Fibroblast of lung (primary cell): ENCODE results near the gene USP6NL. TPM values are rescaled to one million over a fixed set of nuclear protein-coding genes. Genes with fewer than 3 reads are reported as not detected.
A peak's percentile ranks its signal among the peaks of the same experiment; 100 is the strongest.

Source experiments
- DNase-seq, 2 donors: peaks; one replicate each; pipeline versions ENCODE4 v3.0.0 to v3.0.0-alpha.2; 2010; ENCODE audit warnings: low read depth in 2 of 2
- H2AFZ ChIP-seq: 2 replicates; pipeline ENCODE4 v1.5.1; 2012; ENCODE audit warnings: low read length, control low read depth, inconsistent platforms
- H3K27ac ChIP-seq: 2 replicates; pipeline ENCODE4 v1.5.1; 2011; ENCODE audit warnings: low read length, control low read depth; ENCODE audit not compliant: insufficient read depth
- H3K27me3 ChIP-seq: 2 replicates; pipeline ENCODE4 v1.5.1; 2011; ENCODE audit warnings: mild to moderate bottlenecking, low read length; ENCODE audit not compliant: control insufficient read depth, insufficient read depth
- H3K36me3 ChIP-seq: 2 replicates; pipeline ENCODE4 v1.5.1; 2011; ENCODE audit warnings: low read length; ENCODE audit not compliant: control insufficient read depth, insufficient read depth
- H3K4me1 ChIP-seq: 2 replicates; pipeline ENCODE4 v1.5.1; 2011; ENCODE audit warnings: low read length; ENCODE audit not compliant: control insufficient read depth, insufficient read depth; ENCODE audit errors: extremely low read depth
- H3K4me2 ChIP-seq: 2 replicates; pipeline ENCODE4 v1.5.1; 2011; ENCODE audit warnings: low read length, control low read depth; ENCODE audit not compliant: insufficient read depth; ENCODE audit errors: extremely low read depth
- H3K4me3 ChIP-seq, 4 experiments: fragments of 200-600 bp in 1 of 4; sonication (generic) in 1 of 4; replicated peaks in 1 of 4; 2 replicates each; pipeline ENCODE4 v1.5.1; 2011 to 2016; ENCODE audit warnings: low read length in 4 of 4, low read depth in 3 of 4, mild to moderate bottlenecking in 3 of 4, control low read depth in 2 of 4, inconsistent platforms in 1 of 4, mixed read lengths in 1 of 4; ENCODE audit not compliant: insufficient read depth in 1 of 4; ENCODE audit errors: control extremely low read depth in 1 of 4
- H3K79me2 ChIP-seq: 2 replicates; pipeline ENCODE4 v1.5.1; 2012; ENCODE audit warnings: mild to moderate bottlenecking, low read length, inconsistent platforms; ENCODE audit not compliant: control insufficient read depth, insufficient read depth
- H3K9ac ChIP-seq: 2 replicates; pipeline ENCODE4 v1.5.1; 2011; ENCODE audit warnings: mild to moderate bottlenecking, low read length, control low read depth; ENCODE audit not compliant: insufficient read depth
- H3K9me3 ChIP-seq: 2 replicates; pipeline ENCODE4 v1.5.1; 2012; ENCODE audit warnings: low read depth, low read length; ENCODE audit not compliant: control insufficient read depth, insufficient read depth
- H4K20me1 ChIP-seq: 2 replicates; pipeline ENCODE4 v1.5.1; 2011; ENCODE audit warnings: low read length; ENCODE audit not compliant: control insufficient read depth, insufficient read depth; ENCODE audit errors: extremely low read depth
- EZH2 ChIP-seq: IDR thresholded peaks from 2 replicates; pipeline ENCODE4 v1.5.1; 2012; ENCODE audit warnings: low read length, control low read depth, mild to moderate bottlenecking; ENCODE audit errors: missing control alignments
- polyA plus RNA-seq, 2 donors: library from polyadenylated mRNA; depleted of rRNA in 1 of 2; stranded (reverse) in 1 of 2; unstranded in 1 of 2; fragments of >200 nt; gene quantifications; 2 replicates each; pipeline ENCODE4 v1.2.1, GENCODE V29; 2011 to 2012; ENCODE audit warnings: missing spikeins in 1 of 2
- total RNA-seq: library from RNA; depleted of rRNA; stranded (reverse); fragments of >200 nt; gene quantifications from 2 replicates; pipeline ENCODE4 v1.2.1, GENCODE V29; 2014
- TF ChIP-seq, protein P1 (sequence below), 2 donors: IDR thresholded peaks in 1 of 2; conservative IDR thresholded peaks in 1 of 2; 1 replicate in 1 of 2; 2 replicates in 1 of 2; pipeline ENCODE4 v1.5.1; 2011 to 2012; ENCODE audit warnings: low read length in 2 of 2, control low read depth in 1 of 2, inconsistent platforms in 1 of 2, low read depth in 1 of 2, mild to moderate bottlenecking in 1 of 2

The USP6NL gene
- total and polyA plus RNA-seq, 2 donors (not counting 1 experiment from before 2014, with no cell fraction given): 8.9 to 13.4 TPM

DNA sequence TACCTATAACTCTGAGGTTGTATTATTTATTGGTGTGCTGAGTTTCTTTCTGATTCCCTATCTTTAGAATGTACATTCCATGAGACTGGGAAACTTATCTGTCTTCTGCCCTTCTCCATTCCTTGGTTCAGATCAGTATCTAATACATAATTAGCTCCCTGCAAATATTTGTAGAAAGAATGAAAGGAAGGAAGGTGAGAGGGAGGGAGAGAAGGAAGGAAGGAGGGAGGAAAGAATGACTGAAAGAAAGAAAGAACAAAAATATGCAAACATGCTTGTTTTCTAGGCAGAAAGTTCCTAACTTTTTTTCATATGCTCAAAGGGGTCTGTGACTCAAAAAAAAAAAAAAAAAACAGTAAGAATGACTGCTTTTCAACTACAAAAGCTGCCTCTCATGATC is 3.9 kb upstream of the USP6NL start:
- H3K9me3 ChIP-seq: no peaks in the 10 kb centered on the region
- TF ChIP-seq, protein P1, sequence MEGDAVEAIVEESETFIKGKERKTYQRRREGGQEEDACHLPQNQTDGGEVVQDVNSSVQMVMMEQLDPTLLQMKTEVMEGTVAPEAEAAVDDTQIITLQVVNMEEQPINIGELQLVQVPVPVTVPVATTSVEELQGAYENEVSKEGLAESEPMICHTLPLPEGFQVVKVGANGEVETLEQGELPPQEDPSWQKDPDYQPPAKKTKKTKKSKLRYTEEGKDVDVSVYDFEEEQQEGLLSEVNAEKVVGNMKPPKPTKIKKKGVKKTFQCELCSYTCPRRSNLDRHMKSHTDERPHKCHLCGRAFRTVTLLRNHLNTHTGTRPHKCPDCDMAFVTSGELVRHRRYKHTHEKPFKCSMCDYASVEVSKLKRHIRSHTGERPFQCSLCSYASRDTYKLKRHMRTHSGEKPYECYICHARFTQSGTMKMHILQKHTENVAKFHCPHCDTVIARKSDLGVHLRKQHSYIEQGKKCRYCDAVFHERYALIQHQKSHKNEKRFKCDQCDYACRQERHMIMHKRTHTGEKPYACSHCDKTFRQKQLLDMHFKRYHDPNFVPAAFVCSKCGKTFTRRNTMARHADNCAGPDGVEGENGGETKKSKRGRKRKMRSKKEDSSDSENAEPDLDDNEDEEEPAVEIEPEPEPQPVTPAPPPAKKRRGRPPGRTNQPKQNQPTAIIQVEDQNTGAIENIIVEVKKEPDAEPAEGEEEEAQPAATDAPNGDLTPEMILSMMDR (conservative IDR thresholded peaks at IDR 0.05 in 1 of 2, IDR thresholded peaks at IDR 0.05 in 1 of 2; ENCODE audit: low read depth in 1 of 2, low read length in 2 of 2): no peak
- TF ChIP-seq EZH2: no peak
- no peak overlapping the region for H3K4me2 ChIP-seq
- no peaks in the 10 kb centered on the region for H3K4me1 ChIP-seq
- H3K4me3 ChIP-seq: no peak overlapping the region
- H3K36me3 ChIP-seq: no peaks in the 10 kb centered on the region
- no peak overlapping the region for H3K9ac ChIP-seq
- no peaks in the 10 kb centered on the region for H3K79me2 ChIP-seq
- no peaks in the 10 kb centered on the region for H3K27me3 ChIP-seq
- no peak overlapping the region for H3K27ac ChIP-seq
- no peaks in the 10 kb centered on the region for H4K20me1 ChIP-seq
- no peak for DNase-seq
- H2AFZ ChIP-seq: no peak overlapping the region

DNA sequence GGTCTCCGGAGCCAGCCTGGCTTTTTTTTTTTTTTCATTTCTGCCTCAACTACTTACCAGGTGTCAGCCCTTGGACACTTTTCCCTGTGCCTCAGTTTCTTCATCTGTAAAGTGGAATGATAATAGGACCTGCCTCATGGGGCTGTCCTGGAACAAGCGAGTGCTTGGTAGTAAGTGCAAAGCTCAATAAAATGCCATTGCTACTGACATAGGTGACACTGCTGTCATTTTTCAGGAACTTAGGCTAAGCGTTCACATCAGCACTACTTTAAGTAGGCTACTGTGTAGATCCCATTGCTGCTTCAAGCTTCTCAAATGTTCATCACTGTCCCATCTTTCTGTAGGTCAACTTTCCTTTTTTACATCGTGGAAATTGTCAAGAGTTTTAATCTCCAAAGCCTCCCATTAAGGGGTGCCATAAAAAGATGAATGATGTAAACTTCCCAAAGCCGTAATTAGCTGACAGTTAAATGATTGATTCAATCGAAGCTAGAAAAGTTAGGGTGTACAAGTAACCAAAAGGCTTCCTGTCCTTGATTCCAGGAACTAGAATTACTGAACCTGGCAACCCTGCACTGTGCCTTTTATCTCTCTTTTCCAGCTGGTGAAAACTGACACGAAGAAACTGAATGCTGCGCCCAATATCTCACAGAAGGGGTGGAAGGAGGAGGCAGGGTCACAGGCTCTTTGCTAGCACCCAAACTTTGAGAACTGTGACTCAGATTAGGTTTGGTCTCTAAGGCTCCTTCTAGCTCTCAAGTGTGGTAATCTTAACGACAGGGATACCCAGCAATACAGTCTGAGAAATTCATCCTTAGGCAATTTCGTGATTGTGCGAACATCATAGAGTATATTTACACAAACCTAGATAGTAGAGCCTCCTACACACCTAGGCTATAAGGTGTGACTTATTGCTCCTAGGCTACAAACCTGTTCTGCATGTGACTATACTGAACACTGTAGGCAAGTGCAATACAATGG is 861 bp upstream of the USP6NL start:
- Histone ChIP-seq H3K4me1 (peaks cover 4% of the 10 kb centered on the region), H3K27ac (no peak overlapping the region), H3K9ac (peak overlapping the region; percentile 48), H3K27me3 (no peaks in the 10 kb centered on the region), H3K4me3 (peak overlapping the region; percentile 50 to 89 (median 64)), H3K36me3 (no peaks in the 10 kb centered on the region), H3K9me3 (no peaks in the 10 kb centered on the region), H3K79me2 (peaks cover 22% of the 10 kb centered on the region), H3K4me2 (peak overlapping the region; percentile 87), H4K20me1 (no peaks in the 10 kb centered on the region), H2AFZ (peak overlapping the region; percentile 91)
- TF ChIP-seq EZH2: no peak
- TF ChIP-seq, protein P1 (conservative IDR thresholded peaks at IDR 0.05 in 1 of 2, IDR thresholded peaks at IDR 0.05 in 1 of 2; ENCODE audit: low read depth in 1 of 2, low read length in 2 of 2): no peak
- peak in 1 of 2 donors; percentile 21 for DNase-seq

DNA sequence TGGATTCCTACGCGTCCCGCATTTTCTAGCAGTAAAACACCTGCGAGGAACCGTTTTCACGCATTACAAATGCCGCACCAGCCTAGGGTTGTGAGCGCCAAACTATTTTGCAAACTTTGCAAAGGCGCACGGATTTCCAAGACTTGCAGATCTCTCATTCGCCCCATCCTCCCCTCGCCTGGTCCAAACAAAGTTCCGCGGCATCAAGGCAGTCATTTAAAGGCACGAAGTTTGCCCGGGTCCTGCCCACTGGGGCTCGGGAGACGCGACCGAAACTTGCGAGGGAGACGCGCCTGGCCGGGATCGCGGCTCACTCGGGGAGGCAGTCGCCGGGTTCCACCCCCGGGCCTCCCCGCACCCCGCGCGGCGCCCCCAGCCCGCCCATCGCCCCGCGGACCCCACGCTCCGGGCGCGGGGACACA is 613 bp downstream of the USP6NL start:
- Histone ChIP-seq H3K36me3 (no peaks in the 10 kb centered on the region), H4K20me1 (no peaks in the 10 kb centered on the region), H3K27me3 (no peaks in the 10 kb centered on the region), H3K4me1 (peaks cover 4% of the 10 kb centered on the region), H3K79me2 (peaks cover 30% of the 10 kb centered on the region), H2AFZ (peak overlapping the region; percentile 64), H3K9ac (peak overlapping the region; percentile 82), H3K27ac (peak overlapping the region; percentile 63), H3K9me3 (no peaks in the 10 kb centered on the region), H3K4me3 (peak overlapping the region; percentile 74 to 96 (median 82)), H3K4me2 (peak overlapping the region; percentile 87)
- DNase-seq: peak; percentile 44 to 51
- TF ChIP-seq, protein P1 (conservative IDR thresholded peaks at IDR 0.05 in 1 of 2, IDR thresholded peaks at IDR 0.05 in 1 of 2; ENCODE audit: low read depth in 1 of 2, low read length in 2 of 2): no peak
- no peak for TF ChIP-seq EZH2
